ENCODE results near the gene TSHZ2. TPM values are rescaled to one million over a fixed set of nuclear protein-coding genes. Genes with fewer than 3 reads are reported as not detected.

The TSHZ2 gene
- total and polyA plus RNA-seq, 2 donors (not counting 1 experiment from before 2014, with no cell fraction given), result 1.00 to 5.7 TPM

DNA sequence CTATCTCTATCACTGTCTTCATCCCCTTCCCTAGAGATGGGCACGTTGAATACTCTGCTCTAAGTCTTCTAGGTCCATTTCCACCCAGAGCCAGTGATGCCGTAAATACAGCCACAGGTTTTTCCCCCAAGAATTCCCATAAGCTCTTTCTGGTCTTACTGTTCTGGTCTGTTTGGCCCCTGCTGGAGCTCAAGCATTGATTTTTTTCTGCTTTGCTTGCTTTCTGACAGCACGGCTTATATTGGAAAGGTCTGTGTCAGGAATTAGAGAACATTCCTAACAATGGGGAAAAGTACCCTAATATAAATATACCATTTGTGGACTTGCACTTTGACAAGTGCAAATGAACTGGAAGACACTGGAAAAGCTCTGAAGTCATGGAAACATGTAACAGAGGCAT is 302.6 kb downstream of the TSHZ2 start:
- H3K4me3 Mint-ChIP-seq, result no peak overlapping the region
- no peaks in the 10 kb centered on the region for H3K4me1 Mint-ChIP-seq
- ATAC-seq (ENCODE audit: low read depth) (no peak), DNase-seq (no peak)
- no peaks in the 10 kb centered on the region for H3K9me3 ChIP-seq (ENCODE audit: control extremely low read depth in 1 of 3, control insufficient read depth in 2 of 3, insufficient read depth in 1 of 3, low read length in 2 of 3)
- H3K36me3 ChIP-seq (replicated peaks in 1 of 2; ENCODE audit: control extremely low read depth in 1 of 2, control insufficient read depth in 1 of 2, extremely low read depth in 1 of 2, insufficient read depth in 2 of 2, low read length in 1 of 2), result no peaks in the 10 kb centered on the region
- H3K4me3 ChIP-seq (ENCODE audit: control extremely low read depth in 1 of 5, extremely low read depth in 1 of 5, insufficient read depth in 1 of 5, low read depth in 2 of 5, low read length in 4 of 5), result no peak overlapping the region
- H3K9me3 Mint-ChIP-seq (ENCODE audit: insufficient read depth), result no peaks in the 10 kb centered on the region
- H3K27ac ChIP-seq (ENCODE audit: low read length in 2 of 2), result no peak overlapping the region
- no peaks in the 10 kb centered on the region for H4K20me1 ChIP-seq (ENCODE audit: control insufficient read depth, insufficient read depth, low read length, poor library complexity, severe bottlenecking)
- CTCF ChIA-PET, result no interaction called here
- H3K79me2 ChIP-seq (ENCODE audit: control insufficient read depth, insufficient read depth, low read length), result no peaks in the 10 kb centered on the region
- no peak overlapping the region for H3K27ac Mint-ChIP-seq
- H3K9ac ChIP-seq (ENCODE audit: low read length), result no peak overlapping the region
- intact Hi-C loops (cut with micrococcal nuclease), result no loop called here
- 64% methylated on average over 2 of the region's 3 CpGs for WGBS (ENCODE audit: insufficient coverage)
- H3K27me3 ChIP-seq (replicated peaks in 1 of 4; ENCODE audit: control extremely low read depth in 1 of 4, control insufficient read depth in 3 of 4, insufficient read depth in 4 of 4, low read length in 3 of 4), result no peaks in the 10 kb centered on the region
- H3K27me3 Mint-ChIP-seq, result peaks cover 20% of the 10 kb centered on the region
- POLR2A ChIA-PET, result no interaction called here
- no peak overlapping the region for H3K4me2 ChIP-seq (replicated peaks; ENCODE audit: low read depth, low read length, poor library complexity, severe bottlenecking)
- H3K4me1 ChIP-seq (ENCODE audit: control insufficient read depth in 2 of 2, insufficient read depth in 2 of 2, low read length in 2 of 2), result no peaks in the 10 kb centered on the region
- TF ChIP-seq, protein P1, sequence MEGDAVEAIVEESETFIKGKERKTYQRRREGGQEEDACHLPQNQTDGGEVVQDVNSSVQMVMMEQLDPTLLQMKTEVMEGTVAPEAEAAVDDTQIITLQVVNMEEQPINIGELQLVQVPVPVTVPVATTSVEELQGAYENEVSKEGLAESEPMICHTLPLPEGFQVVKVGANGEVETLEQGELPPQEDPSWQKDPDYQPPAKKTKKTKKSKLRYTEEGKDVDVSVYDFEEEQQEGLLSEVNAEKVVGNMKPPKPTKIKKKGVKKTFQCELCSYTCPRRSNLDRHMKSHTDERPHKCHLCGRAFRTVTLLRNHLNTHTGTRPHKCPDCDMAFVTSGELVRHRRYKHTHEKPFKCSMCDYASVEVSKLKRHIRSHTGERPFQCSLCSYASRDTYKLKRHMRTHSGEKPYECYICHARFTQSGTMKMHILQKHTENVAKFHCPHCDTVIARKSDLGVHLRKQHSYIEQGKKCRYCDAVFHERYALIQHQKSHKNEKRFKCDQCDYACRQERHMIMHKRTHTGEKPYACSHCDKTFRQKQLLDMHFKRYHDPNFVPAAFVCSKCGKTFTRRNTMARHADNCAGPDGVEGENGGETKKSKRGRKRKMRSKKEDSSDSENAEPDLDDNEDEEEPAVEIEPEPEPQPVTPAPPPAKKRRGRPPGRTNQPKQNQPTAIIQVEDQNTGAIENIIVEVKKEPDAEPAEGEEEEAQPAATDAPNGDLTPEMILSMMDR (IDR thresholded peaks at IDR 0.05), result no peak
- TF ChIP-seq EZH2 (IDR thresholded peaks at IDR 0.05; ENCODE audit: borderline replicate concordance, insufficient read depth, low read depth, low read length, poor library complexity, severe bottlenecking), result no peak
- H2AFZ ChIP-seq (ENCODE audit: insufficient read depth, low read depth, low read length, poor library complexity, severe bottlenecking), result no peak overlapping the region

DNA sequence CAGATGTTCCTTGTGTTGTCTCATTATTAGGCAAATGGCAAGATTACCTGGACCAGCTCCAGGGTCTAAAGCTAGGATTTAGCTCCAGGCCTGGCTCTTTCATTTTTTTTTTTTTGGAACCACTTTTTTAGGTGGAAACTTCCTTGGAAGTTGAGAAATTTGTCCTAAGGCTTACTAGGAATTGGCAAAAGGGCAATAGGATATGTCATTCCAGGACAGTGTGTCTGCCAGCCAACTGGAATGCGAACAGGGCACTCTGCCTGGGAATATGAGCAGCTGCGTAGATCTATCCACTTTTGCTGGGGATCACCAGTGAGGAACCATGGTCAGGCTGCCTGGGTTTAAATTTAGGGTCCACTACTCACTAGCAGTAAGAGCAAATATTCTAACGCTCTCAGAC is 304.0 kb downstream of the TSHZ2 start:
- no peak overlapping the region for H3K9ac ChIP-seq (ENCODE audit: low read length)
- DNase-seq, result no peak
- H3K27me3 ChIP-seq (replicated peaks in 1 of 4; ENCODE audit: control extremely low read depth in 1 of 4, control insufficient read depth in 3 of 4, insufficient read depth in 4 of 4, low read length in 3 of 4), result no peaks in the 10 kb centered on the region
- H3K4me1 ChIP-seq (ENCODE audit: control insufficient read depth in 2 of 2, insufficient read depth in 2 of 2, low read length in 2 of 2), result no peaks in the 10 kb centered on the region
- ATAC-seq (ENCODE audit: low read depth), result no peak
- no peaks in the 10 kb centered on the region for H3K4me1 Mint-ChIP-seq
- no peaks in the 10 kb centered on the region for H3K9me3 ChIP-seq (ENCODE audit: control extremely low read depth in 1 of 3, control insufficient read depth in 2 of 3, insufficient read depth in 1 of 3, low read length in 2 of 3)
- H4K20me1 ChIP-seq (ENCODE audit: control insufficient read depth, insufficient read depth, low read length, poor library complexity, severe bottlenecking), result no peaks in the 10 kb centered on the region
- H3K27me3 Mint-ChIP-seq, result peaks cover 20% of the 10 kb centered on the region
- CTCF ChIA-PET, result no interaction called here
- 100% methylated on average over 2 of the region's 3 CpGs for WGBS (ENCODE audit: insufficient coverage)
- no peak overlapping the region for H3K27ac ChIP-seq (ENCODE audit: low read length in 2 of 2)
- H3K79me2 ChIP-seq (ENCODE audit: control insufficient read depth, insufficient read depth, low read length), result no peaks in the 10 kb centered on the region
- H3K36me3 ChIP-seq (replicated peaks in 1 of 2; ENCODE audit: control extremely low read depth in 1 of 2, control insufficient read depth in 1 of 2, extremely low read depth in 1 of 2, insufficient read depth in 2 of 2, low read length in 1 of 2), result no peaks in the 10 kb centered on the region
- POLR2A ChIA-PET, result no interaction called here
- no peak overlapping the region for H3K27ac Mint-ChIP-seq
- no peak overlapping the region for H3K4me3 Mint-ChIP-seq
- H3K9me3 Mint-ChIP-seq (ENCODE audit: insufficient read depth), result no peaks in the 10 kb centered on the region
- no peak overlapping the region for H3K4me3 ChIP-seq (ENCODE audit: control extremely low read depth in 1 of 5, extremely low read depth in 1 of 5, insufficient read depth in 1 of 5, low read depth in 2 of 5, low read length in 4 of 5)
- no peak overlapping the region for H2AFZ ChIP-seq (ENCODE audit: insufficient read depth, low read depth, low read length, poor library complexity, severe bottlenecking)
- TF ChIP-seq, protein P1 (IDR thresholded peaks at IDR 0.05), result no peak
- no peak for TF ChIP-seq EZH2 (IDR thresholded peaks at IDR 0.05; ENCODE audit: borderline replicate concordance, insufficient read depth, low read depth, low read length, poor library complexity, severe bottlenecking)
- no peak overlapping the region for H3K4me2 ChIP-seq (replicated peaks; ENCODE audit: low read depth, low read length, poor library complexity, severe bottlenecking)
- intact Hi-C loops (cut with micrococcal nuclease), result no loop called here
